H1 (cell line): ENCODE data around the gene CDK16. TPM values are rescaled to one million over a fixed set of nuclear protein-coding genes. Genes with fewer than 3 reads are reported as not detected.

Source experiments
- CTCF ChIA-PET: fragments of 300-600 bp; sonication (Branson Sonifier 250); formaldehyde crosslinking; loops from one replicate; lab custom pipeline; 2021; ENCODE audit not compliant: partially characterized antibody; lab: Charles Lee
- POLR2A ChIA-PET: fragments of 300-600 bp; sonication (Branson Sonifier 250); formaldehyde crosslinking; loops from one replicate; lab custom pipeline; 2021; ENCODE audit warnings: inconsistent platforms; ENCODE audit not compliant: partially characterized antibody; lab: Charles Lee
- DNase-seq, 2 experiments: peaks; one replicate each; pipeline versions ENCODE4 v3.0.0 to v3.0.0-alpha.2; 2010 to 2022; ENCODE audit warnings: low spot score in 2 of 2, low read depth in 1 of 2, mixed read lengths in 1 of 2
- FAIRE-seq: peaks from 2 replicates; lab custom pipeline; 2011; peaks lifted over from hg19 to GRCh38; lab: Jason Lieb, UNC
- H2AFZ ChIP-seq: 2 replicates; pipeline ENCODE4 v1.8.1; 2012; ENCODE audit warnings: low read length, inconsistent platforms
- H2AK5ac ChIP-seq: 2 replicates; pipeline ENCODE4 v1.6.1; 2013; ENCODE audit warnings: low read depth, low read length
- H2BK120ac ChIP-seq: replicated peaks from 2 replicates; pipeline ENCODE3; 2013; ENCODE audit warnings: low read depth, low read length, inconsistent platforms
- H2BK12ac ChIP-seq: 2 replicates; pipeline ENCODE4 v1.6.1; 2013; ENCODE audit warnings: low read depth, low read length
- H2BK15ac ChIP-seq: 2 replicates; pipeline ENCODE4 v1.6.1; 2013; ENCODE audit warnings: low read length
- H2BK20ac ChIP-seq: 2 replicates; pipeline ENCODE4 v1.6.1; 2013; ENCODE audit warnings: low read length
- H2BK5ac ChIP-seq: 2 replicates; pipeline ENCODE4 v1.6.1; 2013; ENCODE audit warnings: low read depth, low read length
- H3K14ac ChIP-seq: 2 replicates; pipeline ENCODE4 v1.6.1; 2013; ENCODE audit warnings: inconsistent platforms; ENCODE audit not compliant: insufficient read length
- H3K18ac ChIP-seq: 2 replicates; pipeline ENCODE4 v1.6.1; 2013; ENCODE audit warnings: low read length; ENCODE audit errors: extremely low read depth
- H3K23ac ChIP-seq: 2 replicates; pipeline ENCODE4 v1.6.1; 2013; ENCODE audit warnings: inconsistent platforms; ENCODE audit not compliant: insufficient read length
- H3K23me2 ChIP-seq: 2 replicates; pipeline ENCODE4 v1.6.1; 2013; ENCODE audit warnings: low read depth, low read length
- H3K27ac ChIP-seq: 2 replicates; pipeline ENCODE4 v1.6.1; 2011; ENCODE audit warnings: low read depth, low read length, inconsistent platforms
- H3K27me3 ChIP-seq, 4 experiments: replicated peaks in 1 of 4; 1 replicate in 1 of 4; 2 replicates in 3 of 4; pipeline versions ENCODE4 v1.6.1 to v1.8.1; 2011 to 2013; ENCODE audit warnings: low read length in 3 of 4, mild to moderate bottlenecking in 3 of 4, inconsistent platforms in 2 of 4, mixed read lengths in 2 of 4, moderate library complexity in 1 of 4; ENCODE audit not compliant: control insufficient read depth in 3 of 4, insufficient read depth in 3 of 4; ENCODE audit errors: extremely low read depth in 1 of 4
- H3K36me3 ChIP-seq, 4 experiments: 2 replicates each; pipeline versions ENCODE4 v1.6.1 to v1.8.1; 2011 to 2013; ENCODE audit warnings: mild to moderate bottlenecking in 4 of 4, low read length in 3 of 4, moderate library complexity in 2 of 4, control low read depth in 1 of 4, inconsistent platforms in 1 of 4; ENCODE audit not compliant: insufficient read depth in 4 of 4, control insufficient read depth in 2 of 4
- H3K4ac ChIP-seq: replicated peaks from 2 replicates; pipeline ENCODE3; 2013; ENCODE audit warnings: low read length, low read depth, mixed read lengths, inconsistent platforms; ENCODE audit not compliant: insufficient read length
- H3K4me1 ChIP-seq, 4 experiments: replicated peaks in 1 of 4; 1 replicate in 1 of 4; 2 replicates in 3 of 4; pipeline versions ENCODE4 v1.6.1 to v1.8.1; 2011 to 2013; ENCODE audit warnings: low read length in 3 of 4, inconsistent platforms in 2 of 4, mixed read lengths in 1 of 4; ENCODE audit not compliant: insufficient read depth in 4 of 4, control insufficient read depth in 3 of 4
- H3K4me2 ChIP-seq, 2 experiments: 2 replicates each; pipeline versions ENCODE4 v1.6.1 to v1.8.1; 2011 to 2013; ENCODE audit warnings: low read depth in 2 of 2, low read length in 2 of 2, control low read depth in 1 of 2, inconsistent platforms in 1 of 2, mild to moderate bottlenecking in 1 of 2; ENCODE audit not compliant: insufficient read depth in 1 of 2
- H3K4me3 ChIP-seq, 4 experiments: fragments of 200-600, 300-600 bp in 1 of 4; sonication (generic), shearing (Covaris generic), sonication (Bioruptor Twin) in 1 of 4; 2 replicates each; pipeline versions ENCODE4 v1.5.1 to v1.8.1; 2011 to 2016; ENCODE audit warnings: low read length in 4 of 4, low read depth in 3 of 4, control low read depth in 2 of 4, inconsistent platforms in 2 of 4, mild to moderate bottlenecking in 2 of 4, mixed read lengths in 1 of 4, moderate library complexity in 1 of 4; ENCODE audit not compliant: insufficient read depth in 2 of 4; ENCODE audit errors: extremely low read depth in 1 of 4
- H3K56ac ChIP-seq: replicated peaks from 2 replicates; pipeline ENCODE3; 2013; ENCODE audit warnings: low read depth, mild to moderate bottlenecking, mixed read lengths, low read length, inconsistent platforms; ENCODE audit not compliant: insufficient read length
- H3K79me1 ChIP-seq: 2 replicates; pipeline ENCODE4 v1.6.1; 2013; ENCODE audit warnings: low read depth, low read length, control low read depth
- H3K79me2 ChIP-seq, 2 experiments: 2 replicates each; pipeline versions ENCODE4 v1.6.1 to v1.8.1; 2012 to 2013; ENCODE audit warnings: low read length in 2 of 2, mild to moderate bottlenecking in 2 of 2, inconsistent platforms in 1 of 2; ENCODE audit not compliant: insufficient read depth in 2 of 2, control insufficient read depth in 1 of 2
- H3K9ac ChIP-seq, 4 experiments: replicated peaks in 1 of 4; 1 replicate in 1 of 4; 2 replicates in 3 of 4; pipeline versions ENCODE4 v1.6.1 to v1.8.1; 2011 to 2013; ENCODE audit warnings: low read depth in 3 of 4, low read length in 3 of 4, control low read depth in 2 of 4, mild to moderate bottlenecking in 2 of 4, moderate library complexity in 2 of 4, inconsistent platforms in 1 of 4; ENCODE audit errors: extremely low read depth in 1 of 4
- H3K9me3 ChIP-seq, 2 experiments: 2 replicates each; pipeline versions ENCODE4 v1.6.1 to v1.8.1; 2012 to 2013; ENCODE audit warnings: mild to moderate bottlenecking in 2 of 2, moderate library complexity in 2 of 2, control low read depth in 1 of 2, inconsistent platforms in 1 of 2, low read depth in 1 of 2, low read length in 1 of 2, mixed read lengths in 1 of 2; ENCODE audit not compliant: insufficient read depth in 2 of 2
- H4K20me1 ChIP-seq, 2 experiments: replicated peaks in 1 of 2; 2 replicates each; pipeline versions ENCODE3 to v1.8.1; 2011 to 2013; ENCODE audit warnings: inconsistent platforms in 2 of 2, low read length in 2 of 2, mild to moderate bottlenecking in 1 of 2; ENCODE audit not compliant: insufficient read depth in 2 of 2, control insufficient read depth in 1 of 2
- H4K5ac ChIP-seq: 2 replicates; pipeline ENCODE4 v1.6.1; 2013; ENCODE audit warnings: low read length, low read depth, mixed read lengths, inconsistent platforms; ENCODE audit not compliant: insufficient read length
- H4K8ac ChIP-seq: 2 replicates; pipeline ENCODE4 v1.8.0; 2013; ENCODE audit warnings: mild to moderate bottlenecking, moderate library complexity, low read length, inconsistent platforms; ENCODE audit not compliant: insufficient read depth; ENCODE audit errors: extremely low read depth
- H4K91ac ChIP-seq: replicated peaks from 2 replicates; pipeline ENCODE3; 2013; ENCODE audit warnings: low read length, mixed read lengths, inconsistent platforms; ENCODE audit not compliant: insufficient read length
- MAFK ChIP-seq: IDR thresholded peaks from 2 replicates; pipeline ENCODE4 v1.6.1; 2012; ENCODE audit warnings: low read depth, mild to moderate bottlenecking, improper control_type of control experiment, low read length
- POLR2A ChIP-seq, 2 experiments: IDR thresholded peaks; 1 replicate in 1 of 2; 2 replicates in 1 of 2; pipeline ENCODE4 v1.6.1; 2011; ENCODE audit warnings: low read depth in 2 of 2, low read length in 2 of 2, mild to moderate bottlenecking in 2 of 2; ENCODE audit errors: control extremely low read depth in 1 of 2
- WGBS, 2 experiments: shearing (Covaris generic) in 1 of 2; methylation state at CpG; one replicate each; pipeline versions ENCODE4 v1.1.6 to v1.1.7; 2013 to 2015; ENCODE audit warnings: low lambda C conversion rate in 2 of 2, mixed read lengths in 2 of 2, inconsistent platforms in 1 of 2, low coverage in 1 of 2, missing lambda C conversion rate in 1 of 2; ENCODE audit not compliant: insufficient replicate concordance in 2 of 2, insufficient coverage in 1 of 2, insufficient read length in 1 of 2; ENCODE audit errors: extremely low coverage in 1 of 2, missing lambda C conversion rate in 1 of 2; 5-methylcytosine and 5-hydroxymethylcytosine counted together
- polyA plus RNA-seq, 7 experiments: library from polyadenylated mRNA; depleted of rRNA in 3 of 7; stranded (reverse) in 5 of 7; unstranded in 2 of 7; fragments of >200 nt in 5 of 7; fragments of 200-250 nt in 2 of 7; gene quantifications; 1 replicate in 5 of 7; 2 replicates in 1 of 7; 4 replicates in 1 of 7; pipeline versions ENCODE4 v1.2.1 to v1.2.3, GENCODE V29; 2011 to 2013; ENCODE audit warnings: missing spikeins in 2 of 7, mixed read lengths in 2 of 7
- total RNA-seq: library from RNA; stranded (reverse); fragmentation: NEBNext Ultra II Directional; extraction: Animal tissue kit (Norgen Biotek cat#: 25700); gene quantifications from 2 replicates; pipeline ENCODE4 v1.2.1, GENCODE V29; 2021

The CDK16 gene
- total and polyA plus RNA-seq, 2 of the 8 experiments (the other 6 are each of a cell fraction or from before 2014, with no cell fraction given), result 124 to 204 TPM

DNA sequence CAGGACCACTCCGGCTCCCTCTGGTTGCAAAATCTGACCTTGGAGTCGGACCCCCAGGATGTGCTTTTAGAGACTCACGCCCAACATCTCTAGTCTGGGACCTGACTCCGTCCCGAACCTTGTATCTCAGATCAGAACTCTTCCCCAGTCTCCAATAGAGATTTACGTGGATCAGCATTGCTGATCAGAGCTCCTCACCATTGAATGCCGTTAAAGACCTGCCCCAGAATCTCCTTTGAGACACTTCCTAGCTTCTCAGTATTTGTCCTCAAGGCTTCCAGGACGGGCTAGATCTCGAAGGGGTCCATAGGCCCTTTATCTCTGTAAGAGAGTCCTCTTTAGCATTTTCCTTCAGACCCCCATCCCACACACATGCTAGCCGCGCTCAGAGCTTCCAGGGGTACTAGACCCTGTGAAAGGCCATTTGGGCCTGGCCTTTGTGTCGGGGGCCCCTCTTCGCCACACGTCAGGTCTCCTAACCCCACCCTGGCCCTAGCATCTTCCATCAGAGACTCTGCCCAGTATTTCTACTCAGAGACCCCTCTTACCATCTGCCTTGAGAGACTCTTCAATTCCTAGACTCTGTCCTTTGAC is 24.2 kb upstream of the CDK16 start:
- FAIRE-seq, result no peak
- 14% methylated on average over 12 of the region's 14 CpGs; no CpG with 5 or more reads in 1 of the 2 experiments for WGBS, 2 experiments

More for the DNA sequence above, 24.2 kb upstream of the CDK16 start:
- H3K27ac ChIP-seq, result peak overlapping the region; percentile 85; the same call in 1 of the 2 replicates
- no peak overlapping the region for H3K23ac ChIP-seq
- no peak overlapping the region for H4K91ac ChIP-seq
- no peak overlapping the region for H2BK20ac ChIP-seq
- CTCF ChIA-PET, result interaction anchor here (1.0 kb wide), 1 partner anchor 76 kb away, joined by 3 read pairs; no protein-coding TSS in a partner anchor
- H3K79me1 ChIP-seq, result peaks cover 6% of the 10 kb centered on the region; the same call in 1 of the 2 replicates
- DNase-seq, result no peak
- H4K8ac ChIP-seq, result no peak overlapping the region
- peak overlapping the region; percentile 64 to 93 for H3K4me2 ChIP-seq
- H3K36me3 ChIP-seq, result peaks cover 2 to 27% (median 14%) of the 10 kb centered on the region in 4 experiments
- no peaks in the 10 kb centered on the region for H3K9me3 ChIP-seq
- H3K4me1 ChIP-seq, result peaks cover 2 to 17% (median 10%) of the 10 kb centered on the region in 4 experiments
- H3K56ac ChIP-seq, result peak overlapping the region; percentile 59
- H2AFZ ChIP-seq, result no peak overlapping the region
- TF ChIP-seq POLR2A (IDR thresholded peaks at IDR 0.05; ENCODE audit: control extremely low read depth in 1 of 2, low read depth in 2 of 2, low read length in 2 of 2) (peak in 1 of 2 experiments; percentile 57; a peak in 1 of 3 replicates), MAFK (no peak)
- TF ChIP-seq, all 59 proteins: peak for 1
- peak overlapping the region; percentile 60 to 94 (median 90) for H3K9ac ChIP-seq
- no peaks in the 10 kb centered on the region for H3K27me3 ChIP-seq
- POLR2A ChIA-PET, result interaction anchor here (0.6 to 1.5 kb wide), 6 partner anchors 11 to 167 kb away, joined by 3 to 6 read pairs (median 3); no protein-coding TSS in a partner anchor
- no peak overlapping the region for H2BK15ac ChIP-seq
- no peak overlapping the region for H2BK120ac ChIP-seq
- H3K4me3 ChIP-seq, result peak overlapping the region; percentile 70 to 97 (median 83)
- no peak overlapping the region for H2BK12ac ChIP-seq
- peaks cover 2% of the 10 kb centered on the region; the same call in 1 of the 2 replicates for H3K23me2 ChIP-seq
- H3K79me2 ChIP-seq, result peaks cover 19 to 50% of the 10 kb centered on the region in 2 experiments; a peak in 3 of 4 replicates
- H2AK5ac ChIP-seq, result no peak overlapping the region
- no peak overlapping the region; the same call in 1 of the 2 replicates for H3K18ac ChIP-seq
- H3K14ac ChIP-seq, result no peak overlapping the region
- peak overlapping the region; percentile 71; the same call in 1 of the 2 replicates for H2BK5ac ChIP-seq
- H4K20me1 ChIP-seq, result peaks cover 5 to 27% of the 10 kb centered on the region in 2 experiments
- no peak overlapping the region for H3K4ac ChIP-seq
- no peak overlapping the region for H4K5ac ChIP-seq
